Mesenchymal stem cell (in vitro differentiated cells and primary cell): ENCODE data around the gene CYB5B.

Experiments
- DNase-seq: peaks from one replicate; pipeline ENCODE4 v3.0.0-alpha.2; 2013
- H2AFZ ChIP-seq: one replicate; pipeline ENCODE4 v1.6.1; 2013; ENCODE audit warnings: low read depth, mild to moderate bottlenecking, control low read depth, inconsistent platforms, low read length, moderate library complexity
- H2AK5ac ChIP-seq: 2 replicates; pipeline ENCODE4 v1.6.1; 2013; ENCODE audit warnings: low read length, moderate library complexity, mild to moderate bottlenecking, inconsistent platforms; ENCODE audit not compliant: severe bottlenecking
- H2BK120ac ChIP-seq: one replicate; pipeline ENCODE4 v1.6.1; 2013; ENCODE audit warnings: low read depth, mild to moderate bottlenecking, inconsistent platforms, low read length, moderate library complexity
- H2BK12ac ChIP-seq, 2 experiments: one replicate each; pipeline ENCODE4 v1.6.1; 2013; ENCODE audit warnings: inconsistent platforms in 2 of 2, low read length in 2 of 2, mild to moderate bottlenecking in 2 of 2, moderate library complexity in 2 of 2, control low read depth in 1 of 2
- H2BK15ac ChIP-seq: one replicate; pipeline ENCODE4 v1.6.1; 2013; ENCODE audit warnings: mild to moderate bottlenecking, low read depth, inconsistent platforms; ENCODE audit not compliant: poor library complexity, severe bottlenecking
- H2BK5ac ChIP-seq: 2 replicates; pipeline ENCODE4 v1.6.1; 2013; ENCODE audit warnings: low read depth, mild to moderate bottlenecking, low read length, control low read depth, inconsistent platforms; ENCODE audit not compliant: poor library complexity, severe bottlenecking
- H3K14ac ChIP-seq, 2 experiments: one replicate each; pipeline ENCODE4 v1.6.1; 2013; ENCODE audit warnings: inconsistent platforms in 2 of 2, low read length in 2 of 2, control low read depth in 1 of 2, mild to moderate bottlenecking in 1 of 2, moderate library complexity in 1 of 2
- H3K18ac ChIP-seq, 2 experiments: one replicate each; pipeline ENCODE4 v1.6.1; 2013; ENCODE audit warnings: inconsistent platforms in 2 of 2, low read length in 2 of 2, control low read depth in 1 of 2, low read depth in 1 of 2, mild to moderate bottlenecking in 1 of 2
- H3K23ac ChIP-seq, 2 experiments: one replicate each; pipeline ENCODE4 v1.6.1; 2013; ENCODE audit warnings: inconsistent platforms in 2 of 2, low read length in 2 of 2, mild to moderate bottlenecking in 2 of 2, moderate library complexity in 2 of 2, control low read depth in 1 of 2
- H3K27ac ChIP-seq: 2 replicates; pipeline ENCODE4 v1.5.1; 2013; ENCODE audit warnings: mild to moderate bottlenecking, moderate library complexity, low read length, control low read depth, inconsistent platforms; ENCODE audit not compliant: poor library complexity, severe bottlenecking
- H3K27me3 ChIP-seq, 2 experiments: 2 replicates each; pipeline versions ENCODE4 v1.6.1 to v1.7.0; 2013; ENCODE audit warnings: low read length in 2 of 2, mild to moderate bottlenecking in 2 of 2, moderate library complexity in 2 of 2, control low read depth in 1 of 2, inconsistent platforms in 1 of 2; ENCODE audit not compliant: control insufficient read depth in 1 of 2, insufficient read depth in 1 of 2
- H3K36me3 ChIP-seq, 2 experiments: 2 replicates each; pipeline versions ENCODE4 v1.6.1 to v1.7.0; 2013; ENCODE audit warnings: low read length in 2 of 2, control low read depth in 1 of 2, inconsistent platforms in 1 of 2, low read depth in 1 of 2, mild to moderate bottlenecking in 1 of 2; ENCODE audit not compliant: insufficient read depth in 2 of 2, control insufficient read depth in 1 of 2
- H3K4ac ChIP-seq, 2 experiments: one replicate each; pipeline ENCODE4 v1.6.1; 2013; ENCODE audit warnings: inconsistent platforms in 2 of 2, low read length in 2 of 2, mild to moderate bottlenecking in 2 of 2, moderate library complexity in 2 of 2, control low read depth in 1 of 2, low read depth in 1 of 2
- H3K4me1 ChIP-seq: 2 replicates; pipeline ENCODE4 v1.6.1; 2013; ENCODE audit warnings: low read depth, low read length, control low read depth; ENCODE audit not compliant: control insufficient read depth, insufficient read depth
- H3K4me2 ChIP-seq: 2 replicates; pipeline ENCODE4 v1.6.1; 2013; ENCODE audit warnings: low read length, mild to moderate bottlenecking, inconsistent platforms; ENCODE audit not compliant: poor library complexity, severe bottlenecking
- H3K4me3 ChIP-seq, 2 experiments: 2 replicates each; pipeline versions ENCODE4 v1.5.1 to v1.7.0; 2013; ENCODE audit warnings: low read length in 2 of 2, mild to moderate bottlenecking in 2 of 2, control low read depth in 1 of 2, low read depth in 1 of 2; ENCODE audit not compliant: insufficient read depth in 1 of 2
- H3K79me1 ChIP-seq: replicated peaks from 2 replicates; pipeline ENCODE4 v1.6.1; 2013; ENCODE audit warnings: mild to moderate bottlenecking, control low read depth, low read length, inconsistent platforms; ENCODE audit not compliant: poor library complexity, severe bottlenecking
- H3K9ac ChIP-seq: 2 replicates; pipeline ENCODE4 v1.7.0; 2013; ENCODE audit warnings: mild to moderate bottlenecking, low read length, moderate library complexity
- H3K9me3 ChIP-seq: 2 replicates; pipeline ENCODE4 v1.7.0; 2013; ENCODE audit warnings: mild to moderate bottlenecking, low read length; ENCODE audit not compliant: control insufficient read depth
- H4K8ac ChIP-seq: one replicate; pipeline ENCODE4 v1.6.1; 2013; ENCODE audit warnings: inconsistent platforms, mild to moderate bottlenecking, low read length, moderate library complexity
- H4K91ac ChIP-seq: one replicate; pipeline ENCODE4 v1.6.1; 2013; ENCODE audit warnings: mild to moderate bottlenecking, low read length, inconsistent platforms
- WGBS: methylation state at CpG from one replicate; pipeline ENCODE4 v1.1.7; 2013; ENCODE audit warnings: mixed read lengths; 5-methylcytosine and 5-hydroxymethylcytosine counted together

The CYB5B gene

GRCh38 chr16:69381231-69381630 is 43.2 kb upstream of the CYB5B start:
- Histone ChIP-seq H2BK15ac (no peak overlapping the region), H2AFZ (no peak overlapping the region), H4K91ac (no peak overlapping the region), H3K27ac (no peak overlapping the region), H3K27me3 (no peaks in the 10 kb centered on the region), H4K8ac (no peak overlapping the region), H3K18ac (no peak overlapping the region), H3K23ac (no peak overlapping the region), H3K36me3 (peaks cover 17 to 68% of the 10 kb centered on the region in 2 experiments), H3K4me2 (no peak overlapping the region), H2BK120ac (no peak overlapping the region), H3K4ac (no peak overlapping the region), H3K4me3 (no peak overlapping the region), H2AK5ac (no peak overlapping the region), H3K14ac (no peak overlapping the region), H3K4me1 (no peaks in the 10 kb centered on the region), H2BK12ac (no peak overlapping the region), H3K9ac (no peak overlapping the region), H2BK5ac (no peak overlapping the region), H3K9me3 (no peaks in the 10 kb centered on the region), H3K79me1 (peaks cover 17% of the 10 kb centered on the region)
- DNase-seq, result no peak
- WGBS, result 80% methylated on average over 2 of the region's 2 CpGs

- H2AK5ac ChIP-seq, result no peak overlapping the region
- H2BK15ac ChIP-seq, result no peak overlapping the region
Observed at GRCh38 chr16:69382421-69382820, 42.0 kb upstream of the CYB5B start.

GRCh38 chr16:69384974-69385373 is 39.4 kb upstream of the CYB5B start:
- peak overlapping the region; percentile 93 for H3K9ac ChIP-seq
- H4K8ac ChIP-seq, result no peak overlapping the region
- H2BK15ac ChIP-seq, result no peak overlapping the region
- H3K36me3 ChIP-seq, result peaks cover 9 to 42% of the 10 kb centered on the region in 2 experiments
- peaks cover 6% of the 10 kb centered on the region for H3K79me1 ChIP-seq
- DNase-seq, result no peak
- H3K27me3 ChIP-seq, result no peaks in the 10 kb centered on the region
- peak overlapping the region; percentile 38 for H3K27ac ChIP-seq
- no peaks in the 10 kb centered on the region for H3K4me1 ChIP-seq
- peak overlapping the region; percentile 88 to 90 for H3K4me3 ChIP-seq
- no peaks in the 10 kb centered on the region for H3K9me3 ChIP-seq
- no peak overlapping the region for H2BK12ac ChIP-seq
- no peak overlapping the region for H3K23ac ChIP-seq
- WGBS, result 10% methylated on average over 6 of the region's 6 CpGs
- H2AFZ ChIP-seq, result no peak overlapping the region
- H2BK120ac ChIP-seq, result no peak overlapping the region
- no peak overlapping the region for H3K18ac ChIP-seq
- no peak overlapping the region for H4K91ac ChIP-seq
- no peak overlapping the region for H3K14ac ChIP-seq
- H2BK5ac ChIP-seq, result no peak overlapping the region
- peak overlapping the region; percentile 80 for H3K4me2 ChIP-seq
- no peak overlapping the region for H2AK5ac ChIP-seq
- no peak overlapping the region for H3K4ac ChIP-seq

More at GRCh38 chr16:69382421-69382820, 42.0 kb upstream of the CYB5B start:
- Histone ChIP-seq H3K79me1 (peaks cover 12% of the 10 kb centered on the region), H3K36me3 (peaks cover 17 to 67% of the 10 kb centered on the region in 2 experiments), H3K14ac (no peak overlapping the region), H2BK120ac (no peak overlapping the region), H3K27me3 (no peaks in the 10 kb centered on the region), H3K9ac (no peak overlapping the region), H3K4me3 (no peak overlapping the region), H2AFZ (no peak overlapping the region), H2BK12ac (no peak overlapping the region), H3K27ac (no peak overlapping the region), H3K4me2 (no peak overlapping the region), H3K23ac (no peak overlapping the region), H3K4ac (no peak overlapping the region), H3K9me3 (no peaks in the 10 kb centered on the region), H4K8ac (no peak overlapping the region), H3K18ac (no peak overlapping the region), H2BK5ac (no peak overlapping the region), H3K4me1 (no peaks in the 10 kb centered on the region), H4K91ac (no peak overlapping the region)
- DNase-seq, result no peak
- 100% methylated on average over 2 of the region's 2 CpGs for WGBS

GRCh38 chr16:69386596-69386995 is 37.8 kb upstream of the CYB5B start:
- no peaks in the 10 kb centered on the region for H3K9me3 ChIP-seq
- no peak for DNase-seq
- no peak overlapping the region for H3K4me2 ChIP-seq
- H3K9ac ChIP-seq, result peak overlapping the region; percentile 93
- H3K79me1 ChIP-seq, result peaks cover 4% of the 10 kb centered on the region
- H2AK5ac ChIP-seq, result no peak overlapping the region
- H3K4me3 ChIP-seq, result peak overlapping the region in 1 of 2 experiments; percentile 88
- no peak overlapping the region for H4K91ac ChIP-seq
- H2BK5ac ChIP-seq, result no peak overlapping the region
- H3K4me1 ChIP-seq, result no peaks in the 10 kb centered on the region
- no peak overlapping the region for H3K27ac ChIP-seq
- H3K4ac ChIP-seq, result no peak overlapping the region
- no peak overlapping the region for H4K8ac ChIP-seq
- no peak overlapping the region for H3K23ac ChIP-seq
- WGBS, result 100% methylated on average over 1 of the region's 1 CpG
- H2BK120ac ChIP-seq, result no peak overlapping the region
- H3K36me3 ChIP-seq, result peaks cover 3 to 28% of the 10 kb centered on the region in 2 experiments
- H3K14ac ChIP-seq, result no peak overlapping the region
- no peaks in the 10 kb centered on the region for H3K27me3 ChIP-seq
- H3K18ac ChIP-seq, result no peak overlapping the region
- H2BK15ac ChIP-seq, result no peak overlapping the region
- no peak overlapping the region for H2AFZ ChIP-seq
- no peak overlapping the region for H2BK12ac ChIP-seq
